DMS114 treated with DMSO at 0.1 percent for 48 hours (cell line): ENCODE results near the gene CCBE1.
"Not testable (repeated sequence)": the region's sequence is repeated elsewhere in the genome, so short reads cannot be mapped to it uniquely, and the experiment has no call there.

ENCODE experiments used
- DNase-seq: peaks from one replicate; lab custom pipeline; 2025; ENCODE audit not compliant: unreplicated experiment; lab: John Stamatoyannopoulos, UW

Gene CCBE1

DNA sequence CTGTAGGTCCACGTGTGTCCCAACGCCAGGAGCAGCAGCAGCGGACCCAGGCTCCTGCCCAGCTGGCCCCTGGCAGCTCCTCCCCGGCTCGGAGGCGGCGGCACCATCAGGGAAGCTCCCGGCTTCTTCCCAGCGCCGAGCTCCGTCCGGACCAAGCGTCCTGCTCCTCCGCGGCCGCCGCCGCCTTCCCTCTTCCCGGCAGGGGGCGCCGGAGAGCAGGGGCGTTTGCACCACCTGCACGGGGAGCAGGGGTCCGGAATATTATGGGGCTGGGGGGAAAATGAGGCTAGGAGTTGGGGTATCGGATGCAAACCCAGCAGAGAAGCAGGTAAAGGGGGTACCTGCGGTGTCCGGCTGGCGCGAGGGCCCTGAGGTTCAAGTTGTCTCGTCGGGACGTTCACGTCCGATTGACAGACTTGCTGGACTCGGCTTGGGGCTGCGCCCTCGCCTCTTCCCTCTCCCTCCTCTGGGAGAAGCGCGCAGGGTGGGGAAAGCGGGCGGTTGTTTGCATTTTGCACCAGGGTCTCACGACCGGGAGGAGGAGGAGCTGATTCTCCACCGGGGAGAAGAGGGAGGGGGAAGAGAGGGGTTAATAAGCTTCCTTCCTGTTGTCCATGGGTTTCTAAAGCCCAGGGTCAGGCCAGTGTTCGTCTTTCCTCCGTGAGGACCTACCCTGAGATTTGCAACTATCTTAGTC lies at the start of gene CCBE1:
TSS of gene CCBE1 (minus strand) at position 188 of the 697 bp plus-strand sequence.
- DNase-seq = no peak

DNA sequence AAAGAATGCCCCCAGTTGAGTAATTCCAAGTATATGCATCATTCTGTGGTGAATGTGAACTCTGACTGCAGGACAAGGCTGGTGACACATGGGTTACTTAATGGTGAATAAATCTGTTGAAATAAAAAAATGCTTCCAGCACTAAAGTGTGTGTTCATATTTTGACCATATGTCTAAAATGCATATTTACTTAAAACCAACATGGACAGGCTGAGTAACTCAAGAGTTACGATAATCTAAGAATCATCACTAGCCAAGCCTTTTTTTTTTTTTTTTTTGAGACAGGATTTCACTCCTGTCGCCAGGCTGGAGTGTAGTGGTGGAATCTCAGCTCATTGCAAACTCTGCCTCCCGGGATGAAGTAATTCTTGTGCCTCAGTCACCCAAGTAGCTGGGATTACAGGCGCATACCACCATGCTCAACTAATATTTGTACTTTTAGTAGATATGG lies 47.1 kb upstream of the CCBE1 start:
- DNase-seq = no peak

DNA sequence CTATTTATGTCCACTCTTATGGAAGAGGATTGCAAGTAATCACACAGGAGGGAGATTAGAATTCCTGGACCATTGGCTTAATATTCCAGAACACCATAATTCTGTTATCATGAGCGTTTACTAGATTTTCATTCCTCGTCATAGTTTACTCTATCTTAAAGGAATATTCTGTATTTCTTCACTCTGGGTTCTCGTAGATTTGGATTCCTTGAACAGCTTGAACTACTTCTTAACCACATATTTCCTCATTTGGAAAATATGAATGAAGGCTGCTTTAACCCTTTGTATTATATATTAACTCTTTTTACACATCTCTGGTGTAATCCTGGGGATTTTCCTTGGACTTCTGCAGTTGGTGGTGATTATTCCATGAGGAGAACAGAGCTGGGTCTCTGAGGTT lies 46.3 kb upstream of the CCBE1 start:
- no peak for DNase-seq

DNA sequence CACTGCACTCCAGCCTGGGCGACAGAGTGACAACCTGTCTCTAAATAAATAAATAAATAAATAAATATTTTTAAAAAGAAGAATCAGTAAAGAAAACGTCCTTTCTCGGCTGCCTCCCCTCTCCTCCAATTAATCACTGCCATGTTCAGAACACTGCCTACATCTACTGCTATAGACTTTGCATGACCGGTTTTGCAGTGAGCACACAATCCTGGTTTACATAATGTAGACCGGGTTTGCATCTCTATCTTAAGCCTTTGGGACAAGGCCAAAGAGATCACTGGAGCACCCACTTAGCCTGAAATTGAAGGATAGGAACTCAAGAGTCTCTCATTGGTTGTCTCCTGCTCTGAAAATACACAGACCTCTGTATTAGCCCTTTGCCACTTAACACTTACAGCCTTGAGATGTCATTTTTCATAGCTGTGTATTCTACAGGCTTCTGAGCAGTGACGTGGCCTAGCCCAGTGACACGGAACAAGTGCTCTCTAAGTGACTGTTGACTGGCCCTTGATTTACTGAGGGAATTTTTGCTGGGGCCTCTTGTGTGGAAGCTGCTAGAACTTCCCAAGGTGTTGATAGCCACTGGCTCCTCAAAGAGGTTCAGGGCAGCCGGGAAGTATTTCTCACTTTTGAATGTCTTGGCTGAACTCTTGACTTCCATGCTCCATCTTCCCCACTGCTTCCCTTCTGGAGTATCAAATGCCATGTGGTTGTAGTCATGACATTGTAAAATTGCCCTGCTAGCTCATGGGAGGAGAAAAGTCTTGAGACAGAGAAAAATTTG lies 45.3 kb upstream of the CCBE1 start:
- no peak for DNase-seq

DNA sequence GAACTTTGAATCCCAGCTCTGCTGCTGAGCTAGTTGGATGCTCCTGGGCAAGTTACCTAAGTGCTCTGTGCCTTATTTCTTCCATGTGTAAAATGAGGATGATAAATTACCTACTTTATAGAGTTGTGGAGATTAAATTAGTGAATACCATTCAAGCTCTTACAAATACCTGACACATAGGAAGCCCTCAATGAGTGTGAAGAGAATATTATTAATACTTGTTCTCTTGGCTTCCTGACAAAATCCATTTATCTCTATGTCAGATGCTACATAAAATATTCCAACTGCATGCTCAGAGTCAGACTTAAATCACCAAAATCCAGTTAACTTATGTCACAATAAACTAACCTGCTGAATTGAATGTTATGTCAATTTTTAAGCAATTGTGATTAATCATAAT lies 42.9 kb upstream of the CCBE1 start:
- DNase-seq = no peak

DNA sequence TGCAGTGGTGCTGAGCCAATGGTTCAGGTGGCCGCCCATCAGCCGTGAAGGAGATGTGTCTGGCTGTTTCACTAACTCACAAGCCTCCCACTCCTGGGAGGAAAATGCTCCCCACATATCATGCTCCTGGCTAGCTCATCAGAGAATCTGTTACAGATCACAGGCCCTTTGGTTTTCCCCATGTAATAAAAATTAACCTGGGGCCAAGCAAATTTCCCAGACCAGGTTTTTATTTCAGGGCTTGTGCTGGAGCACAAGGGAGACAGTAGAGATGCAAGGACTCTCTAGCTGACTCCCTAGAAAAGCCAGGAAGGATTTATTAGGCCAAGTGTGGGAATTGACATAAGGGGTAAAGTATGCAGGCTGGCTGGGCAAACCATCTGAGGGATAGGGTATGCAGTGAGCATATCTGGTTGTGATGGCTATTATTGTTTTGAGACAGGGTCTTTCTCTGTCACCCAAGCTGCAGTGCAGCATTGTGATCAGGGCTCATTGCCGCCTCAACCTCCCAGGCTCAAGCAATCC lies 40.6 kb upstream of the CCBE1 start:
- no peak for DNase-seq

DNA sequence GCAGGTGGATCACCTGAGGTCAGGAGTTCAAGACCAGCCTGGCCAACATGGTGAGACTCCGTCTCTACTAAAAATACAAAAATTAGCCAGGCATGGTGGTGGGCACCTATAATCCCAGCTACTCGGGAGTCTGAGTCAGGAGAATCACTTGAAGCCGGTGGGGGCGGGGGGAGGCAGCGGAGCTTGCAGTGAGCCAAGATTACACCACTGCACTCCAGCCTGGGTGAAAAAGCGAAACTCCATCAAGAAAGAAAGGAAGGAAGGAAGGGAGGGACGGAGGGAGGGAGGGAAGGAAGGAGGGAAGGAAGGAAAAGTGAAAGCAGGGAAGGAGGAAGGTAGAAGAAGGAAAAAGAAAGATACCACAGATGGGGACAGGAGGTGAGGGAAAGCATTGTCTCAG lies 40.1 kb upstream of the CCBE1 start:
- DNase-seq = not testable (repeated sequence)

DNA sequence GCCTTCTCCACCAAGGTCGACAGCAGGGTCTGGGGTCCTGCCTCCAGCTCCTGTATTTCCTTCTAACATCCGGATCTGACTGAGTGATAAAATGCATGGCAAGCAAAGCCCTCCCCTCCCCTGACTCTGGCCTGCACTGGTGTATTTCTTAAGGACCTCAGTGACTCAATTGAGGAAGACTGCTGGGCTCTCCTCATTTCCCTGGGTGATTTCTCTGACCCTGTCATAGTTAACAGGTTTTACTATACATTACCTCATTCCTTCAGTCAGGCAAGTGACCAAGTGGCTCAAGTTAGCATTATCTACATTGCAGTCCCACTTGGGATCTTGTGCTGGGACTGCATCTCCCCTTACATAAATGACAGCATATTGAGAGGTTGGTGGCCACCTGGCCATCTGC lies 38.8 kb upstream of the CCBE1 start:
- DNase-seq = no peak

DNA sequence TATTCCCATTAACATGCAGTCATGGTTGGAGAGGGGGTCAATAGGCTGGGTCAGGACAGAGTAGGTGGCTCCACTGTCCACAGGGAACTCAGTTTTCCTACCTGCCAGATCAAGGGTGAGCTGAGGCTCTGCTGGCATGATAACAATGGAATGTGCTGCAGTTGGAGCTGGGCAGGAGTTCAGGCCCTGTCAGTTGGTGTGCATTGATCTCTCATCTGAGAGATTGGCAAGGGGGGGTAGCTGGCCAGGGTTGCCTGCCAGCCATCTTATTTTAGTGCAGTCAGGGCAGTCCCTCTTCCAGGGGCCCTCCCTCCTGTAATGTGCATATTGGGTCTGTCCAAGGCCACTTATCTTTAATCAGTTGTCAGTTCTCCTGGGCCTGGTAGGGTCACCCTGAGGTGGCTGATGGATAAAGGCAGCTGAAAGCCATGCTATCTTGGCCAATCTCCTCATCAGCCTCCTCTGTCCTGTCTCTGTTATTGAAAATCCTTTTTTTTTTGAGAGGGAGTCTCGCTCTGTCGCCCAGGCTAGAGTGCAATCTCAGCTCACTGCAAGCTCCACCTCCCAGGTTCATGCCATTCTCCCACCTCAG lies 38.1 kb upstream of the CCBE1 start:
- DNase-seq = no peak

DNA sequence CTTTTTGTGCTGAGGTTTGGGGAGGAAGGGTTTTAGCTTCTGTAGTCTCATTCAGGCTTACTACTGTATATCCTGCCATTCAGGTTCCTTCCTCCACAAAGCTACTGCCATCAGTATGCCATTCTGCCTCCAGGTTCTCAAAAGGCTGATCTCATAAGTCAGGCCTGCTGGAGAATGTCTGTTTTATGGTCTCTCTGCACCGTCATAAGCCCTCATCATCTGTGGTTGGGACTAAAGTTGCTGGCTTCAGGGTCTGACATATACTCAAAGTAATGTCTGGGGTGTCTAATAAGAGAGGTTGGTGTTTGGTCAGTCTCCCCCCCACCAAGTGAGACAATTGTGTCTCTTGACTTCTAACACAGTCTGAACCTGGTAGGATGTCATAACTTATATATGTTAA lies 36.2 kb upstream of the CCBE1 start:
- DNase-seq = no peak

DNA sequence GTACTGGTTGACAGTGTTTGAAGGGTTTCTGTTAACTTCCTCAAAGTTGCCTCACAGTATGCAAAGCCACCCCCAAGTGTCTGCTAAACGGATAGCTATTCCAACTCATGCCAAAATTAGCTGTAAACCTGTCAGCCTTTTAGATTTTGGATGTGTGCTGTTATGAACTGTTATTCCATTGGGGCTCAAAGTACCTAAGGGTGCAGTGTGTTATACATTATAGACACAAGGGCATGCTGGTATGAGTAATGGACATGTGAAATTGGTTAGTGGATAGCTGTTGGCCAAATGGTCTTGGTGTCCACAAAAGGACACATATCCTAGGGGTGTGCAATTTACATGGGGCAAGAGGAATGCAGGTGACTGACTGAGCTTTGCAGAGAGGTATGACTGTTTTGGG lies 33.7 kb upstream of the CCBE1 start:
- DNase-seq = no peak

DNA sequence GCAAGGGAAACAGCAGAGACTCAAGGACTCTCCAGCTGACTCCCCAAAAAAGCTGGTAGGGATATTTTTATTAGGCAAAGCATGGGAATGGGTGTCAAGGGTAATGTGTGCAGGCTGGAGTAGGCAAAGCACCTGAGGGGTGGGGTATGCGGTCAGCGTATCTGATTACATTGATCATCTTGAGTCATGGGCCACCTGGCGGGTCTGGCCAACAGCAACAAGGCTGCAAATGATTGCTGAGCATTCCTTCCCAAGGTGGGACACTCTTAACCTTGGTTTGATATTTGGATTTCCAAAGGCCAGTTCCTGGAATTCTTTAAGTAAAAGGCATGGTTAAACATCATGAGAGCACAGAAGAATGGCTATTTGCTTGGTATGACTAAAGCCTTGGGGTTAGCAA lies 32.6 kb upstream of the CCBE1 start:
- no peak for DNase-seq

DNA sequence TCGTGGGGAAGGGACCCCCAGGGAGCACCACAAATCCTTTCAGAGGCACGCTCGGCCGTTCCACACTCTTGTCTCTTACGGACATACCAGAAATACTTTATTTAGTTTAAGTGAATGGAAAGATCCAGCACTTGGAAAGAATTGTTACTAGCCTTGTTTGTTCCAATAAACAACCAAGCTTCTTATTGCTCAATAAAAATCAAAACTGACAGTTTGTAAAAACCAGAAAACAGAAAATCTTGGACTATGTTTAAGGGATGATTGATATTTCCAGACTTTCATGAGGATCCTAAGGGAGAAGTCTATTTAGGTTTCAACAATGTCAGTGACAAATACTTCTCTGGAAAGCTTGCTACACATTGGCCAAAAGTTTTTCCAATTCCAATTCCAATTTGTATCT lies 31.6 kb upstream of the CCBE1 start:
- no peak for DNase-seq

DNA sequence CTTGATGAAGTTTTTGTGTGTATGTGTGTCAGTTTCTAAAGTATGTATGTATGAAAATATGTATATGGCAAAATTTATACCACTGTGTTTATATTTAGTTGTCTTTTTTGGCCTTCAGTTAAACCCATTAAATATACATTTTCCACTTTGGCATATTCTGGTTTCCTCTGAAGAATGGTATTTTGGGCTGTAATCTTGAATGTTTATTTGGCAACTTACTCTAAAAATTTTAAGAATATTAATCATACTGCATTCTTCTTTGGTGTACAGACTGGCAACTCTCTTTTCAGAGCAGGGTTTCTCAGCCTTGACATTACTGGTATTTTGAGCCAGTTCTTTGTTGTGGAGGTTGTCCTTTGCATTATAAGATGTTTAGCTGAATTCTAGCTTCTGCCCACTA lies 27.9 kb upstream of the CCBE1 start:
- DNase-seq = no peak

DNA sequence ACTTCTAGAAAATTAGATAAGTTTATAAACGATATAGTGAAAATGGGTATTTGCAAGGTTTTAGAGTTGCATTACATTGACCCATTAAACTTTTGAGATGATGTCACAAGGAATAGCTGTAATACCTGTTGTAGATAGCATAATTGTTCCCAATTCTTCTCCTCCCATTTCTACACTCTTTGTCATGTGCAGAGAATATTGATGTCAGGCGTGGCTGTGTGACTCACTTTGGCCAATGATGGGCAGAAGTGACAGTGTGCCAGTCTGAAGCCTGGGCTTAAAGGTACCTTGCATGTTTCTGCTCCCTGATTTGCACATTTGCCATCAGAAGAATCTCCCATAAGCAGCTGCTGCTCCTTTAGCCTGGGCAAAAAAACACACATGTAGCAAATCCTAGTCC lies 26.9 kb upstream of the CCBE1 start:
- DNase-seq = no peak

DNA sequence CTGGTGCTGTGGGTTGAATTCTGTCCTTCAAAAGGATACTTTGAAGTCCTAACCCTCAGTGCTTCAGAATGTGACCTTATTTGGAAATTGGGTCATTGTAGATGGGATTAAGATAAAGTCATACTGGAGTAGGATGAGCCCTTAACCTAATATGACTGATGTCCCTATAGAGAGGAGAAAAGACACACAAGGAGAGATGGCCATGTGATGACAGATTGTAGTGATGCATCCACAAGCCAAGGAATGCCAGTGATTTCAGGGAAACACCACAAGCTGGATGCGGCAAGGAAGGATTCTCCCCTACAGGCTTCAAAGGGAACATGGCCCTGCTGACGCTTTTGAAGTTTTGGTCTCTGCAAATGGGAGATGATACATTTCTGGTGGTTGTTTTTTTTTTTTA lies 24.7 kb upstream of the CCBE1 start:
- DNase-seq = no peak

DNA sequence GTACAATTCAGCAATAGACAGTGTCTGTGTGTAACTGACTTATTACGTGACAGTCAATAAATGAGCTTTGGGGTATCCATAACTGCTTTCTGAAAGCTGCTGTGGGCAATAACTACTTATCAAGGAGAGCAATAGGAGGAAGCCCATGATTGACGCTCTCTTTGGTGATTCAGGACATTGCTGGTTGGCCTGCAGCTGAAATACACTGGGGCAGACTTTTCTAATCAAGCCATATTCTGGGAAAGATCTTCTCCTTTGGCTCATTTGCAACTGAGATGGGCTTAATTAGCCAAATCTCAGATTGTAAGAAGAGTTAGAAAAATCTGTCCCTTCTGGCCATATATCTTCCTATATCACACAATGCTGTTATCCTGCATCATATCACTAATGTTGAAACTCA lies 24.0 kb upstream of the CCBE1 start:
- DNase-seq = no peak

DNA sequence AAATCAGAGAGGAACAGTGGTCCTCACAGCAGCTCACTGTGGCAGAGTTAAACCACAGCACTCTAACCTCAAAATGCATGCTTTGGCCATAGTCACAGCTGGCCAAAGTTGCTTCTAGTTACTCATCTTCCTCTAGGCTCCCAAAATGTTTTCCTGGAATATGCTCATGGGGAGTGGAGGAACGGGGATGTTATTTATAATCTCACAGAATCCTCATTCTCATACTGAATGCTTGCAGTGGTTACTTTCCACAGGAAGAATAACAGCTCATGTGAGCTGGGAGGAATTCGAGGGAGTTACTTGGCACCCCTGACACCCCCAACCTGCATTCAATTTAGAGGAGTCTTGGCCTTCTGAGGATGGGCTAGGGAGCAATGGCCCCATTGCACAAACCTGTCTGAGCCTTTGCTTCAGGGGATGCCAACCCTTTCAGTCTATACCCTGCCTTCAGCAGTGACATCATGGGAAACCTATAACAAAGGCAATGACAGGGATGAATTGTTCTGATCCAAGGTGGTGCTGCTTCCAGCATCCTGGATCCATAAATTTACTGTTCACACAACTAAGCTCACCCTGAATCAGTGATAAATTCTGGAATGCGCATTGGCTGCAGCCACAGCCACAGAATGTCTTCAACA lies 22.4 kb upstream of the CCBE1 start:
- DNase-seq = no peak

DNA sequence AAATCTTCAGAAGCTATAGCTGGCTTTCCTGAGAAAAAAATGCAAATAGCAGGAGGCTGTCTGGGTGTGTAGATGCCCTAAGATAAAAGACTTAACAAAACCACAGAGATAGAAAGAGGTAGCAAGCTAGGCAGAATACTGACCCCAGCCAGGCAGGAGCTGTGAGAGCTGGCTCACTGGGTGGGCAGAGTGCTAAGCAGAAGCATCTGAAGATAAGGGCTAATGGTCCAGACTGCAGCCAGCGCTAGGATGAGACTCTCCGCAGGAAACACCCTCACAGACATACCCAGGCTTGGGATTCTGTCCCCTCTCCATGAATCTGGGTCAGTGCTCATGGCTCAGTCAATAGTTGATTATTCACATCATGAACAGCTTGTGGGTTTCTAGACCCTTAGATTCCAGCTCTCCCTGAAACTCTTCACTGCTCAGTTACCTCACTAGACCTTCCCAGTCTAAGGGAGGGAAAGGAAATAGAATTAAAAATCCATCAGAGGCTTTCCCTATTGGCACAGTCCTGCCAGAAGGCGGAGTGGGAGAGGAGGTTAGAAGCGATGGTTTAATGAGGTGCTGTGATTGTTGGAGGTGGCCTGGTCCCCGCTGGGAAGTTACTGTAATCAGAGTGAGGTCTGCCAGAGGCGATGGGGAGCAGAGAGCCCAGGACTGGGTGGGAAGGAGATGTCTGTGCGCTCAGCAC lies 21.4 kb upstream of the CCBE1 start:
- no peak for DNase-seq

DNA sequence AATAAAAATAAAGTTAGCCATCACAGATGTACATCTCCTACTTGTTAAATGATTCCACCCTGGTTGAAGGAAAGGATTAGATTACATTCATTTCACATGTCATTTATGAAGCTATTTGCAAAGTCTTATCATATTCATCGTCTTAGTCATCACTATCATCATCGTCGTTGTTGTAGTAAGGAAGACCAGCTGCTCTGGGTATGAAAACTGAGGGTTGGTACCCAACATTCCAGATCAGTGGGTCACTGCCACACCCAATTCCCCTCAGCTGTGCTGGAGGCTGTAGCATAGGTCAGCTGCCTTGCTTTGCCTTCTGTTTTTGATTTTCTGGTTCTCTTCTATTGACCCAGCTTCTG lies 20.9 kb upstream of the CCBE1 start:
- DNase-seq = no peak

DNA sequence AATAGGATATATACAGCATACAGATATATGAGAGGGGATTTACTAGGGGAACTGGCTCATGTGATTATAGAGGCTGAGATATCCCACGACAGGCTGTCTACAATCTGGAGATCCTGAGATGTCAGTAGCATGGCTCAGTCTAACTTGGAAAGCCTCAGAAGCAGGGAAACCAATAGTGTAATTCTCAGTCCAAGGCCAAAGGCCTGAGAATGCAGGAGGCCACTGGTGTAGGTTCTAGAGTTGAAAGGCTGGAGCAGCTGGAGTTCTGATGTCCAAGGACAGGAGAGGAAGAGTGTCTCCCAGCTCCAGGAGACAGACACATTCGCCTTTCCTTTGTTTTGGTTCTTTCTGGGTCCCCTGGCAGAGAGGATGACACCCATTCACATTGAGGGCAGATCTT lies 20.1 kb upstream of the CCBE1 start:
- no peak for DNase-seq
